ENCODE results near the gene SLC39A9.

DNA sequence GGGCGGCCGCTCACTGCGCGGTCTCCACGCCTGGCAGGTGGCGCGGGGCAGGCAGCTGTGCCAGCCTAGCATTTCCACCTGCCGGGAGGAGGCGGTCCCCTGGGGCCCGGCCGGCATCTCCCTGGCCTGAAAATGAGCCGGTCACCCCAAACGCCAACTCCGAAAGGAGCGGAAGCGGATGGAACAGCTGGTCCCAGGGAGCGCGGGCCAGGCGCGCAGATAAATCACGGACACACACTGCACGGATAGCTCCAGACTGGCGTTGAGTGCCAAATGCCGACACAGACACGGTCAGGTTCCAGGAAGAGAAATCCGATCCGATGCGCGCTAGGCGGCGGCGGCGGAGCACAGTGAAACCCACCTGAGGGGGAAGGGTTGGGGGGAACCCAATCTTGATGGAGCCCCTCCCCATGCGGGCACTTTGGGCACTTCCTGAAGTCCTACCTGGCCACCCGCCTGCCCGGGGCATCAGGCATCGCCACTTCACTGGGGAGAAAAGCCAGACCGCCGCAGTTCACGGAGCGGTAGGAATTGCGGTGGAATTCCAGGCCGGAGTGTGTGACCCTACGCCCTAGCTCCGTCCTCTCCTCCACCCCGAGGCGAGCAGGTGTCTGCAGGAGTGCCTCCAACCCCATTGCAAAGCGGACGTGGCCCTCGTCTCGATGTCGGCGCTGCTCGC is 85.4 kb downstream of the SLC39A9 start:
- TF ChIP-seq, protein P1, sequence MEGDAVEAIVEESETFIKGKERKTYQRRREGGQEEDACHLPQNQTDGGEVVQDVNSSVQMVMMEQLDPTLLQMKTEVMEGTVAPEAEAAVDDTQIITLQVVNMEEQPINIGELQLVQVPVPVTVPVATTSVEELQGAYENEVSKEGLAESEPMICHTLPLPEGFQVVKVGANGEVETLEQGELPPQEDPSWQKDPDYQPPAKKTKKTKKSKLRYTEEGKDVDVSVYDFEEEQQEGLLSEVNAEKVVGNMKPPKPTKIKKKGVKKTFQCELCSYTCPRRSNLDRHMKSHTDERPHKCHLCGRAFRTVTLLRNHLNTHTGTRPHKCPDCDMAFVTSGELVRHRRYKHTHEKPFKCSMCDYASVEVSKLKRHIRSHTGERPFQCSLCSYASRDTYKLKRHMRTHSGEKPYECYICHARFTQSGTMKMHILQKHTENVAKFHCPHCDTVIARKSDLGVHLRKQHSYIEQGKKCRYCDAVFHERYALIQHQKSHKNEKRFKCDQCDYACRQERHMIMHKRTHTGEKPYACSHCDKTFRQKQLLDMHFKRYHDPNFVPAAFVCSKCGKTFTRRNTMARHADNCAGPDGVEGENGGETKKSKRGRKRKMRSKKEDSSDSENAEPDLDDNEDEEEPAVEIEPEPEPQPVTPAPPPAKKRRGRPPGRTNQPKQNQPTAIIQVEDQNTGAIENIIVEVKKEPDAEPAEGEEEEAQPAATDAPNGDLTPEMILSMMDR (IDR thresholded peaks at IDR 0.05 in 8 of 11, conservative IDR thresholded peaks at IDR 0.05 in 3 of 11), result no peak
- TF ChIP-seq POLR2A (IDR thresholded peaks at IDR 0.05), result no peak
- no peak for TF ChIP-seq POLR2AphosphoS5 (IDR thresholded peaks at IDR 0.05)
